CD14-positive monocyte (primary cell): ENCODE results near the gene RYR3. TPM values are rescaled to one million over a fixed set of nuclear protein-coding genes. Genes with fewer than 3 reads are reported as not detected.

ENCODE experiments used
- DNase-seq, 3 donors: peaks; one replicate each; pipeline ENCODE4 v3.0.0-alpha.2; 2011 to 2022
- H2AFZ ChIP-seq: 2 replicates; pipeline ENCODE4 v1.6.0; 2012; ENCODE audit warnings: mild to moderate bottlenecking, low read depth, low read length, inconsistent platforms; ENCODE audit not compliant: insufficient read depth, poor library complexity, severe bottlenecking
- H3K27ac ChIP-seq, 2 donors: 1 replicate in 1 of 2; 2 replicates in 1 of 2; pipeline ENCODE4 v1.5.1; 2012 to 2013; ENCODE audit warnings: low read length in 2 of 2, control low read depth in 1 of 2, inconsistent platforms in 1 of 2, low read depth in 1 of 2, mild to moderate bottlenecking in 1 of 2
- H3K27me3 ChIP-seq, 2 donors: one replicate each; pipeline versions ENCODE4 v1.6.0 to v1.6.1; 2011 to 2013; ENCODE audit warnings: low read length in 2 of 2; ENCODE audit not compliant: control insufficient read depth in 2 of 2, insufficient read depth in 2 of 2
- H3K36me3 ChIP-seq, 2 donors: replicated peaks in 1 of 2; 1 replicate in 1 of 2; 2 replicates in 1 of 2; pipeline versions ENCODE4 v1.5.1 to v1.6.1; 2012 to 2013; ENCODE audit warnings: low read length in 2 of 2, control low read depth in 1 of 2, inconsistent platforms in 1 of 2, mild to moderate bottlenecking in 1 of 2; ENCODE audit not compliant: insufficient read depth in 2 of 2, control insufficient read depth in 1 of 2
- H3K4me1 ChIP-seq, 2 donors: 1 replicate in 1 of 2; 2 replicates in 1 of 2; pipeline versions ENCODE4 v1.5.1 to v1.6.1; 2012 to 2013; ENCODE audit warnings: low read length in 2 of 2, control low read depth in 1 of 2, inconsistent platforms in 1 of 2, mild to moderate bottlenecking in 1 of 2, moderate library complexity in 1 of 2; ENCODE audit not compliant: insufficient read depth in 2 of 2, control insufficient read depth in 1 of 2
- H3K4me2 ChIP-seq: replicated peaks from 2 replicates; pipeline ENCODE3; 2012; ENCODE audit warnings: low read length, moderate library complexity, mild to moderate bottlenecking; ENCODE audit not compliant: poor library complexity, severe bottlenecking; ENCODE audit errors: extremely low read depth
- H3K4me3 ChIP-seq, 3 experiments: fragments of 200-600 bp in 1 of 3; sonication (generic) in 1 of 3; replicated peaks in 1 of 3; 1 replicate in 2 of 3; 2 replicates in 1 of 3; pipeline ENCODE4 v1.5.1; 2011 to 2013; ENCODE audit warnings: low read length in 3 of 3, mild to moderate bottlenecking in 3 of 3, control low read depth in 2 of 3, low read depth in 2 of 3, inconsistent platforms in 1 of 3, moderate library complexity in 1 of 3
- H3K79me2 ChIP-seq: 2 replicates; pipeline ENCODE4 v1.6.0; 2012; ENCODE audit warnings: mild to moderate bottlenecking, control low read depth, inconsistent platforms, low read length, moderate library complexity; ENCODE audit not compliant: insufficient read depth
- H3K9ac ChIP-seq: 2 replicates; pipeline ENCODE4 v1.6.0; 2017; ENCODE audit warnings: low read length, mild to moderate bottlenecking; ENCODE audit not compliant: insufficient read depth, poor library complexity, severe bottlenecking
- H3K9me3 ChIP-seq, 2 donors: replicated peaks in 1 of 2; 1 replicate in 1 of 2; 2 replicates in 1 of 2; pipeline versions ENCODE4 v1.5.1 to v1.6.1; 2012 to 2013; ENCODE audit warnings: low read length in 2 of 2, control low read depth in 1 of 2; ENCODE audit not compliant: control insufficient read depth in 1 of 2, insufficient read depth in 1 of 2
- H4K20me1 ChIP-seq: 2 replicates; pipeline ENCODE4 v1.6.0; 2012; ENCODE audit warnings: mild to moderate bottlenecking, low read length, control low read depth, moderate library complexity; ENCODE audit not compliant: insufficient read depth
- H3K27ac Mint-ChIP-seq, 7 donors: one replicate each; pipeline ENCODE4 v1.8.0; 2020; ENCODE audit warnings: mild to moderate bottlenecking in 7 of 7, mixed read lengths in 7 of 7, moderate library complexity in 6 of 7, inconsistent platforms in 2 of 7
- H3K27me3 Mint-ChIP-seq, 3 donors: one replicate each; pipeline ENCODE4 v1.8.0; 2021 to 2022; ENCODE audit warnings: low read depth in 3 of 3, mild to moderate bottlenecking in 3 of 3, mixed read lengths in 3 of 3, moderate library complexity in 3 of 3, inconsistent platforms in 1 of 3
- H3K36me3 Mint-ChIP-seq, 2 donors: one replicate each; pipeline ENCODE4 v1.8.0; 2020; ENCODE audit warnings: mixed read lengths in 2 of 2, inconsistent platforms in 1 of 2, mild to moderate bottlenecking in 1 of 2
- H3K4me1 Mint-ChIP-seq: one replicate; pipeline ENCODE4 v1.8.0; 2020; ENCODE audit warnings: mild to moderate bottlenecking, mixed read lengths
- H3K4me3 Mint-ChIP-seq, 2 donors: one replicate each; pipeline ENCODE4 v1.8.0; 2020; ENCODE audit warnings: mild to moderate bottlenecking in 2 of 2, mixed read lengths in 2 of 2, moderate library complexity in 1 of 2
- H3K9me3 Mint-ChIP-seq, 7 donors: one replicate each; pipeline ENCODE4 v1.8.0; 2020 to 2022; ENCODE audit warnings: mixed read lengths in 7 of 7, mild to moderate bottlenecking in 6 of 7, moderate library complexity in 6 of 7, inconsistent platforms in 2 of 7
- WGBS: methylation state at CpG from one replicate; pipeline ENCODE4 v1.1.5; 2013; ENCODE audit warnings: missing lambda C conversion rate; ENCODE audit not compliant: insufficient coverage; 5-methylcytosine and 5-hydroxymethylcytosine counted together
- intact Hi-C, 2 donors: fragments of 100-400 bp; cut with micrococcal nuclease; formaldehyde crosslinking; loops; one replicate each; pipeline versions ENCODE4 v1.15.0 to v1.15.1; 2023
- polyA plus RNA-seq, 3 donors: library from polyadenylated mRNA; depleted of rRNA in 1 of 3; unstranded in 2 of 3; stranded (reverse) in 1 of 3; fragments of 300-500 nt in 2 of 3; fragments of >200 nt in 1 of 3; fragmentation: Illumina TruSeq in 2 of 3; gene quantifications; 1 replicate in 2 of 3; 2 replicates in 1 of 3; pipeline ENCODE4 v1.2.3, GENCODE V29; 2012 to 2021
- TF ChIP-seq, protein P1 (sequence below): fragments of 200-600 bp; IDR thresholded peaks from one replicate; pipeline ENCODE4 v1.8.0; 2022; ENCODE audit warnings: antibody characterized with exemption, mild to moderate bottlenecking

The RYR3 gene
- polyA plus RNA-seq, 3 donors = not detected

DNA sequence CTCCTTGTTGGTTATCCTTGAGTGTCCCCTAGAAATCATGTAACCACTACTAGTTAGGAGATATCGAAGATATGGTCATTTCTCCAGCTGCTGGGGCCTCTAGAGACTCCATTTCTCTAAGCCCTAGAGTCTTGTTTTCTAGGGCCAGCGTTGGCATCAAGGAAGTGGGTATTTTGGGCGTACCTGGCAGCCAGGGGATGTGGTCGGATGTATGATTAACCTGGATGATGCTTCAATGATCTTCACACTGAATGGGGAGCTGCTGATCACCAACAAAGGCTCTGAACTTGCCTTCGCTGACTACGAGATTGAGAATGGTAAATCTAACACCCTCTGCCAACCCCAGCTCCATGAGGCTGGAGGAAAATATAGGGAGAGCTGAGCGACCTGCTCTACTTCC lies 325.5 kb downstream of the RYR3 start:
- Histone ChIP-seq H3K27me3 (no peaks in the 10 kb centered on the region), H3K4me2 (no peak overlapping the region), H3K9me3 (peaks cover 0 to 2% of the 10 kb centered on the region in 2 donors), H3K4me3 (no peak overlapping the region), H3K27ac (no peak overlapping the region), H3K36me3 (no peaks in the 10 kb centered on the region), H3K4me1 (no peaks in the 10 kb centered on the region), H3K79me2 (no peaks in the 10 kb centered on the region), H4K20me1 (no peaks in the 10 kb centered on the region), H2AFZ (no peak overlapping the region), H3K9ac (no peak overlapping the region)
- TF ChIP-seq, protein P1, sequence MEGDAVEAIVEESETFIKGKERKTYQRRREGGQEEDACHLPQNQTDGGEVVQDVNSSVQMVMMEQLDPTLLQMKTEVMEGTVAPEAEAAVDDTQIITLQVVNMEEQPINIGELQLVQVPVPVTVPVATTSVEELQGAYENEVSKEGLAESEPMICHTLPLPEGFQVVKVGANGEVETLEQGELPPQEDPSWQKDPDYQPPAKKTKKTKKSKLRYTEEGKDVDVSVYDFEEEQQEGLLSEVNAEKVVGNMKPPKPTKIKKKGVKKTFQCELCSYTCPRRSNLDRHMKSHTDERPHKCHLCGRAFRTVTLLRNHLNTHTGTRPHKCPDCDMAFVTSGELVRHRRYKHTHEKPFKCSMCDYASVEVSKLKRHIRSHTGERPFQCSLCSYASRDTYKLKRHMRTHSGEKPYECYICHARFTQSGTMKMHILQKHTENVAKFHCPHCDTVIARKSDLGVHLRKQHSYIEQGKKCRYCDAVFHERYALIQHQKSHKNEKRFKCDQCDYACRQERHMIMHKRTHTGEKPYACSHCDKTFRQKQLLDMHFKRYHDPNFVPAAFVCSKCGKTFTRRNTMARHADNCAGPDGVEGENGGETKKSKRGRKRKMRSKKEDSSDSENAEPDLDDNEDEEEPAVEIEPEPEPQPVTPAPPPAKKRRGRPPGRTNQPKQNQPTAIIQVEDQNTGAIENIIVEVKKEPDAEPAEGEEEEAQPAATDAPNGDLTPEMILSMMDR = no peak
- Mint-ChIP-seq H3K4me3 (no peak overlapping the region), H3K9me3 (peaks cover 0 to 2% (median 0%) of the 10 kb centered on the region in 7 donors), H3K27ac (no peak overlapping the region), H3K4me1 (peaks cover 4% of the 10 kb centered on the region), H3K27me3 (peaks cover 0 to 6% (median 2%) of the 10 kb centered on the region in 3 donors), H3K36me3 (no peaks in the 10 kb centered on the region)
- intact Hi-C loops = no loop called here
- no peak for DNase-seq
- WGBS = 89% methylated on average over 4 of the region's 7 CpGs

DNA sequence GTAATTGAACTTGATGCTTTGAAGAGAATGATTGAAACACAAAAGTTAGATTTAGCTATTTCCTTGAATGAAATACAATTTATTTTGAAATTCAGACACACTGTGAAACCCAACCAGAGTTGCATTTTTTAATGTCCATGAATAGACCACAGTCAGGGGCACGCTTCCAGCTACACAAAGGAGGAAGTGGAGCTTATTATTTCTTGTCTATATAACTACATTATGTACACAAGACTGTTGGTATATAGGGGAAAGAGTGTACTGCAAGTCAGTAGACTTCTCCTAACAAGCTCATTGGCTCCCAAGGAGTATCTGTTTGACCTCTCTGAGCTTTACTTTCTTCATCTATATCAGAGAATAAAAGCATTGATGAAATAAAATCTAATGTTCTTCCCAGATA lies 326.2 kb downstream of the RYR3 start:
- Histone ChIP-seq H3K4me2 (no peak overlapping the region), H3K27me3 (no peaks in the 10 kb centered on the region), H3K4me3 (no peak overlapping the region), H3K79me2 (no peaks in the 10 kb centered on the region), H3K9me3 (peaks cover 0 to 2% of the 10 kb centered on the region in 2 donors), H3K9ac (no peak overlapping the region), H3K4me1 (no peaks in the 10 kb centered on the region), H4K20me1 (no peaks in the 10 kb centered on the region), H3K36me3 (no peaks in the 10 kb centered on the region), H3K27ac (no peak overlapping the region), H2AFZ (no peak overlapping the region)
- intact Hi-C loops = no loop called here
- H3K4me1 Mint-ChIP-seq = peaks cover 4% of the 10 kb centered on the region
- peaks cover 0 to 5% (median 5%) of the 10 kb centered on the region in 3 donors for H3K27me3 Mint-ChIP-seq
- DNase-seq = no peak
- no peaks in the 10 kb centered on the region for H3K36me3 Mint-ChIP-seq
- no peak overlapping the region for H3K27ac Mint-ChIP-seq
- no peak overlapping the region for H3K4me3 Mint-ChIP-seq
- TF ChIP-seq, protein P1 = no peak
- peaks cover 0 to 2% (median 0%) of the 10 kb centered on the region in 7 donors for H3K9me3 Mint-ChIP-seq
- WGBS = no CpG with 5 or more reads among the region's 1 CpG
